ENCODE measurements around the gene MINDY3.

GRCh38 chr10:15741581-15741980 lies 118.7 kb downstream of the MINDY3 start:
- TF ChIP-seq POLR2AphosphoS5 (IDR thresholded peaks at IDR 0.05; ENCODE audit: low read depth, low read length) (no peak), FOXP2 (optimal IDR thresholded peaks at IDR 0.05; ENCODE audit: borderline replicate concordance, extremely low read depth, extremely low read length, insufficient read depth) (no peak), REST (IDR thresholded peaks at IDR 0.05; ENCODE audit: insufficient read depth in 1 of 2, low read depth in 2 of 2, low read length in 2 of 2) (no peak), SIN3A (IDR thresholded peaks at IDR 0.05; ENCODE audit: borderline replicate concordance, insufficient read depth, low read length) (no peak)

All from PFSK-1 (cell line).